ENCODE results near the gene SUN3.
A peak's percentile ranks its signal among the peaks of the same experiment; 100 is the strongest.
"Not testable (repeated sequence)": the region's sequence is repeated elsewhere in the genome, so short reads cannot be mapped to it uniquely, and the experiment has no call there.

The SUN3 gene

DNA sequence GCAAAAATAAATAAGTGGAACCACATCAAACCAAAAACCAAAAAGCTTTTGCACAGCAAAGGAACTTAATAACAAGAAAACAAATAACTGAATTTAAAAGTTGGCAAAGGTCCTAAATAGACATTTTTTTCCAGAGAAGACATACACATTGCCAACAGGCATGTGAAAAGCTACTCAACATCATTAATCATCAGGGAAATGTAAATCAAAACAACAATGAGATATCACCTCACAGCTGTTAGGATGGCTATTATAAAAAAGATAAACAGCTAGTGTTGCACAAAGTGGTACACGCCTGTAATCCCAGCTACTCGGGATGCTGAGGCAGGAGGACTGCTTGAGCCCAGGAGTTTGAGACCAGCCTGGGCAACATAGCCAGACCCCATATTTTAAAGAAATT is 2.2 kb upstream of the SUN3 start:
- no peak for DNase-seq (ENCODE audit: low read depth in 2 of 2)

DNA sequence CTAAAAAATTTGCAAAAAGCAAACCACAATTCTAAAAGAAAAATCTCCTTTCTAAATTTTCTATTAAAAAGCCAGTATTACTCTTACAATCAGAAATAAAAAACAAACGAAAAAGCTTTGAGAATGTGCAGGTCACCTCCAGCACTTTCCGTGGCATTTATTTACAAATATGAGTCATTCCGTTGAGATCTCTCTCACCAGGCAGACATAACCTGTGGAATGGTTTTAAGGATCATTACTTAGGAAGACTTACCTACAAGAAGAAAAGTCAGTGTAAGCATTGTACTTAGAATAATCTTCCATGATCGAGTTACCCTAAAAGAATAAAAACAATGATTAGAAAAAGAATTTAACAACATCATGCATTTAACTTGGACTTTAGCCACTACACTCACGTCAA is 3.3 kb downstream of the SUN3 start:
- no peak for DNase-seq (ENCODE audit: low read depth in 2 of 2)

DNA sequence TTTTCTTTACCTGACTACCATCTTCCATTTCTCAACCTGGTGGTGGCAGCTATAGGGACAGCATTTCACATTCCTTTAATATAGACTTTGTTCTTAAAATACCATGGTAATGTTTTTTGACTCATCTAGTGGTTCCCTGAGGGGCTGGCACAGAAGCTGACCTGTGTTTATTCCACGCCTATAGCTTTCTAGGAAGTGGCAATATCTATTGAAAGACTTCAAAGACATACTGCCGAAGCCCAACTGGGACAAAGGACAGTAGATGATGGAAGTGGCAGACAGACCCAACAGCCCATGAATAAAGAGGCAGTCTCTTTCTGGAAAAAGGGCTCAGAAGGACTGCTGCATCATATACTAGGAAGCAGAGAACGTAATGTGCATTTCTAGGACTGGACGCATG is 11.2 kb downstream of the SUN3 start:
- no peak for DNase-seq (ENCODE audit: low read depth in 2 of 2)

DNA sequence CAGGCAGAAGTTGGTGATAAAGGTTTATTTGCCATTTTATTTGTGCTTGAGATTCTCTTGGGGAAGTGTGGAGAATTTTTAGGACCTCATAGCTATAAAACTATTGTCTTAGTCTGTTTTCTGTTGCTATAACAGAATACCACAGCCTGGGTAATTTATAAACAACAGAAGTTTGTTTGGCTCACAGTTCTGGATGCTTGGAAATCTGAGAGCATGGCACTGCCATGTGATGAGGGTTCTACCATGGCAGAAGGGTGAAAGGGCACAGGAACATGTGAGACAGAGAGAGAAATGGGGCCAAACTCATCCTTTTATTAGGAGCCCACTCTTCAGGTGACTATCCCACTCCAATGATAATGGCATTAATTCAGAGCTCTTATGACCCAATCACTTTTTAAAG is 12.3 kb downstream of the SUN3 start:
- DNase-seq (ENCODE audit: low read depth in 2 of 2), result no peak

DNA sequence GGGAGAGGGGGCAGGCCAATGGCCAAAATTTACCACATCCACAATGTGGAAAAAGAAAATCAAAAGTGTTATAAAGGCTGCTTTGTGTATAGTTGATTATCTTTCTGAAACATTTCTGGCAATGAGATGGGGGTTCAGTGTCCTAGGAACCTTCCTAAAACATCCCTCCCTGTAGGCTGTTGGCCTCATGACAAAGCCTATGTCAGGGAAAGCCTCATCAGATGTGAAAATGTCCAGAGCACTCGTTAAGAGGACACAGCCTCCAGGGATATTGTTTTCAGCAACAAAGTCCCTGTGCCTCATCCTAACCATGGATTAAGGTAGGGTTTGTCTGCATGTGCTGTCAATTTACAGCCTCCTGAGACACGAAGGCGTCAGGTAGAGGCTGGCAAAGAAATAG is 17.0 kb downstream of the SUN3 start:
- DNase-seq (ENCODE audit: low read depth in 2 of 2), result no peak

DNA sequence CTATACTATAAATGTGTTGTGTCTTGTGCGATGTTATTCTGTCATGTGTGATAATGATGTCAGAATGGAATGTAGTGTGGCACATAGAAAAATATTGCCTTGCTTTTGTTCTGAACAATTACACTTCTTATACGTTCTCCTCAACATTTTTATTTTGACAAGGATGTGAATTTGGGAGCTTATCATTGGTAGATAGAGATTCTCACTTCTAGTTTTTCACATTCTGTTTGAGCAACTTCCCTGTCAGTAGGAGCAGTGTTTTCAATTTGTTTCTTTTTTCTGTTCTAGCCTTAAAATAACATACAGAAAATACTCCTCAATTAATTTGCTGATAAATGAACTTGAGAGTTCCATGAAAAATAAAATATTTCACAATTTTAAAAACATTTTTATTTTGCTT is 17.6 kb downstream of the SUN3 start:
- no peak for DNase-seq (ENCODE audit: low read depth in 2 of 2)

DNA sequence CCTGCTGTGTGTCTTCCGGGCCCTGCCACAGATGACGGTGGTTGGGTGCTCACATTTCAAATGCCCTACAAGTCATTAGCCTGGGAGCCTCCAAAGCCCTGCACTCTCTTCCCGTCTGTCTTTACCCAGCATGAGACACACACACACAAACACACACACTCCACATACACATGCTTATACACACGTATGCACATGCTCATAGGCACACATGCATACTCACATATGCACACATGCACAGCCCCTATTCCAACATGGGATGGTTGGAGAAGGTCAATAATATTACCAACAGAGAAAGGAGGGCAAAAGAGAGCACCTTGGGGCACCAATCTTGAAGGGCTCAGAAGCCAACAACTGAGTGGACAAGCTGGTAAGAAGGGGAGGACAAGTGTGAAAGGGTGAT is 19.0 kb downstream of the SUN3 start:
- no peak for DNase-seq (ENCODE audit: low read depth in 2 of 2)

DNA sequence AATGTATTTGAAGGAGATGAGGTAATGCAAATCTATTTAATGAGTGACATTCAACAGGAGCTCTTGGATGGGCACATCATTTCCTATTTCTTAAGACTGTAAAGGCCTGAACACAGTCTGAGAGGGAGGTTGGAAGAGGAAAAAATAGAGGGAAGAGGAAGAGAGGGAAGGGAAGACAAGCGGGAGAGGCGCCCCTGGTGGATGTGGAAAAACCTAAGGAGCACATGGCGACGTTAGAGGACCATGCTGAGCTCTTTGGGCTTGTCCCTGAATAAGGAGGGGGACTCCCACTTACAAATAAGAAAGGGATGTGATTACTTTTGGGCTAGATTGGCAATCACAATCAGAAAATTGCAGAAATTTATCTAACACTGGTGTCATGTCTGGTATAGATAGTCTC is 19.6 kb downstream of the SUN3 start:
- no peak for DNase-seq (ENCODE audit: low read depth in 2 of 2)

DNA sequence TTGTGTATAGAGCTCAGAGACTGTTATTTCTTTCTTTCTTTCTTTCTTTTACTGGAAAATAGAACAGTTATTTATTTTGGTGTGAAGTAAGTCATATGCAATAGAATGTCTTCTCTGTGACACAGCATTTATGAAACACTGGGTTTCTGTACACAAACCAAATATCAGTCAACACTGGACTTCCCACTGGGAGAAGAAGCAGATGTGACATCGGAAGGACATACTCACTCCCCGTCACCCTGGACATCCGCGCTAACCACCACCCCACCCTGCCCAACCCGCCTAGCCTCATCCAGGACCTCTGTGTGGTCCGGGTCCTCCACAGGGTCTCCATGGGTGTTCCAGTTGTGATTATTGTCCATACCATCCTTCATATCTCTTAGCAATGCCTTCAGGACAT is 22.0 kb downstream of the SUN3 start:
- no peak for DNase-seq (ENCODE audit: low read depth in 2 of 2)

DNA sequence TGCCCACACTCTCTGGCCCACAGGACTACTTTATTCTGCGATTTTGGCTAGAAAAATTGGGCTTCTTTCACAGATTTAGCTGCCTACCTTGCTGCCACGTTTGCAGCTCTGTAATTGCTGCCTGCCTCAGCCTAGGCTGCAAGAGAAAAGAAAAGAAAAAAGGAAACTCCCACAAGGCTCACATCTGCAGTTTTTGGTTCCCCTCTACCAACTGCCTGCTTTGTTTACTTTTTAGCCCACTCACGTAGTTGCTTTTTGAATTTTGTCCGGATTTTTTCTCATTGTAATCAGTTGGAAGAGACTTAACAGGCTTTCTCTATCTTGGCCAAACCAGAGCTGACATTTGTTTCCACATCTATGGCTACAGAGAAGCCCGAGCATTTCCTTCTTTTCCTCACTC is 24.3 kb downstream of the SUN3 start:
- no peak for DNase-seq (ENCODE audit: low read depth in 2 of 2)

DNA sequence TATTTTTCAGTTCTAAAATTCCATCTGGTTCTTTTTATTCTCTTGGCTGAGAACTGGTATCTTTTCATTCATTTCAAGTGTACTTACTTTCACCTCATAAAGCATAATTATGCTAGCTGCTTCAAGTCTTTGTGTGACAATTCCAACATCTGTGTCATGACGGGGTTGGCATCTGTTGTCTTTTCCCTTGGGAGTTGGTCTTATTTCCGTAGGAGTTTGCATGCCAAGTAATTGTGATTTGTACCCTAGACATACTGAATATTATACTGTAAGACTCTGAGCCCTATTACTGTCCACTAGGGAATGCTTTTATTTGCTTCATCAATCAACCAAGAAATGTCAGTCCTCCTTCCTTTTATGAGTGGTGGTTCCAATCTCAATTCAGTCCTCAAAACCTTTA is 24.9 kb downstream of the SUN3 start:
- DNase-seq (ENCODE audit: low read depth in 2 of 2), result no peak

DNA sequence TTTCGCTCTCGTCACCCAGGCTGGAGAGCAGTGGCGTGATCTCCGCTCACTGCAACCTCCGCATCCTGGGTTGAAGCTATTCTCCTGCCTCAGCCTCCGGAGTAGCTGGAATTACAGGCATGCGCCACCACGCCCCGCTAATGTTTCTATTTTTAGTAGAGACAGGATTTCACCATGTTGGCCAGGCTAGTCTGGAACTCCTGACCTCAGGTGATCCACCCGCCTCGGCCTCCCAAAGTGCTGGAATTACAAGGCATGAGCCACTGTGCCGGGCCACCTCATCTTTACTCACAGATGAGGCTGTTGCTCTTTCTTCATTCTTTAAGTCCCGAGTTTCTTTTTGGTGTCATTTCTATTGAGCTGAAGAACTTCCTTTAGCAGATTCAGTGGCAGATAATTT is 28.7 kb downstream of the SUN3 start:
- DNase-seq (ENCODE audit: low read depth in 2 of 2), result not testable (repeated sequence)

DNA sequence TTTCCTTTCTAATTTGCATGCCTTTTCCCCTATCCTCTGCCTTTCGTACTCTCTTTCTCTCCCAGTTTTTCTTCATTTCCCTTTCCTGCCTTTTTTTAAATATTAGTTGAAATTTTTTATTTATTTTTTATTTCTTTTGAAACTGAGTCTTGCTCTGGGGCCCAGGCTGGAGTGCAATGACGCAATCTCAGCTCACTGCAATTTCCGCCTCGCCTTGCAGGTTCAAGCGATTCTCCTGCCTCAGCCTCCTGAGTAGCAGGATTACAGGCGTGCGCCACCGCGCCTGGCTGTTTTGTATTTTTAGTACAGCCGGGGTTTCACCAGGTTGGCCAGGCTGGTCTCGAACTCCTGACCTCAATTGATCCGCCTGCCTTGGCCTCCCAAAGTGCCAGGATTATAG is 29.5 kb downstream of the SUN3 start:
- no peak for DNase-seq (ENCODE audit: low read depth in 2 of 2)

DNA sequence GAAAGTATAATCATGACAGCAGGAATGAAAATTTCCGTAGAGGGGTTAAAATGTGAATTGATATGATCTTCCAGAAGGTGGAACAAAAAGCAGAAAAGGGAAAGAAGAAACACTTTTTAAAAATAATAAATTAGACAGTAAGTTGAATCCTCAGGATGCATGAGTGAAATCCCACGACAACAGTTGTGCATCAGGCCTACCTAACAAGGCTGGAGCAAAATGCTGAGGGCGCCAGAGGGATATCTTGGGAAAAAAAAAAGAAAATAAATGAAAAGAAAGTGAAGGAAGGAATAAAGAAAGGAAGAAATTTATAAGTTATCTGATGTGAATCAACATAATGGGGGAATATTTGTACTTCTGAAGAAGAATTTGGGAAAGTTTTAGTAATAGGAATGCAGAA is 36.5 kb downstream of the SUN3 start:
- no peak for DNase-seq (ENCODE audit: low read depth in 2 of 2)

DNA sequence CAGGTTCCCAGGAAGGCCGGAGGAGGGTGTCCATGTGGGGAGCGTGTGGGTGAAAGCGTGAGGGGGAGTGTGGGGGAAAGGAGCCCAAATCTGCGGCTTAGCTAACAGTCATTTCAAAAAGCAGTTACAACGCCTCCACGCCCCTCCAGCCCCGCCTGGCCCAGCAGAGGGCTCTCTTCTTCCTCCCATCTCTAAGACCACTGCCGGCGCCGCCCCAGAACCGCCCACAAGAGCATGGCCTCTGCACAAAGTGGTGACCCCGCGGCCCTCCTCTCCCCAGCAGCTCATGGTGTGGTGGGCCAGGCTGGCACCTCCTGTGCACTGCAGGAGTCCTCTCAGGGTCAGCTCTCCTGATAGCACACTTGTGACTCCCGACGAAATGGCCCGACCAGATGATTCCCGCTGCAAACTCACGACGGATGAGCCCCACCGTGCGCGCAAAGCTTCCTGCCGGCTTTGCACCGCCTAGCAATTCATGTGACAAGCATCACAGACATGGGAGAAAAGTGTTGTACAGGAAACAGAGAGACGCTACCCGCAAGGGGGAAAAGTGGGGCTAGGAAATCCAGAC is 37.1 kb downstream of the SUN3 start:
- peak; percentile 73 to 80 for DNase-seq (ENCODE audit: low read depth in 2 of 2)

DNA sequence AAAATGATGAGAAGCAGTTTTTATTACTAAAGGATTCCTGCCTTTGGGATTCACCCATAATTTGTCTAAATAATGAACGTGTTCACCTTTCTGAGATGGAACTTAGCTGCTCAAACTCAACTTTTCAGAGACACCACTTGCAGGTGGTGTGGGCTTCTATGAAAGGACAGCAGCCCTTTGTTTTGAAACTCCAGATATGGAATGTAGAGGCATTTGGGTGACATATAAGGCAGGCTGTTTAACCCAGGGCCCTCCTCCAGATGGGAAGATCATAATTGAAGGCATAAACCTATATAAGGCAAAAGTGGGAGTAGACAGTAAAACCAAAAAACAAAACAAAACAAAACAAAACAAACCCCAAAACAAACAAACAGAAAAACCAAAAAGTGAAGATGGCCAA is 37.6 kb downstream of the SUN3 start:
- no peak for DNase-seq (ENCODE audit: low read depth in 2 of 2)

DNA sequence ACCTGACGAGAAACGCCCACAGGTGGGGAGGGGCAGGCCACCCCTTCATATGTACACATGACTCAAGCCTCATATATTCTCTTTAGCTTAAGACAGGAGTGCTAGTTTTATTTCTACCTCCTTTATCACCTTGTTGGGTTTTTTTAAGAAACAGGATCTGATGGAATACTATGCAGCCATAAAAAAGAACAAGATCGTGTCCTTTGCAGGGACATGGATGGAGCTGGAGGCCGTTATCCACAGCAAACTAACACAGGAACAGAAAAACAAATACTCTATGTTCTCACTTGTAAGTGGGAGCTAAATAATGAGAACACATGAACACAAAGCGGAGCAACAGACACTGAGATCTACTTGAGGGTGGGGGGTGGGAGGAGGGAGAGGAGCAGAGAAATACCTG is 38.3 kb downstream of the SUN3 start:
- no peak for DNase-seq (ENCODE audit: low read depth in 2 of 2)

DNA sequence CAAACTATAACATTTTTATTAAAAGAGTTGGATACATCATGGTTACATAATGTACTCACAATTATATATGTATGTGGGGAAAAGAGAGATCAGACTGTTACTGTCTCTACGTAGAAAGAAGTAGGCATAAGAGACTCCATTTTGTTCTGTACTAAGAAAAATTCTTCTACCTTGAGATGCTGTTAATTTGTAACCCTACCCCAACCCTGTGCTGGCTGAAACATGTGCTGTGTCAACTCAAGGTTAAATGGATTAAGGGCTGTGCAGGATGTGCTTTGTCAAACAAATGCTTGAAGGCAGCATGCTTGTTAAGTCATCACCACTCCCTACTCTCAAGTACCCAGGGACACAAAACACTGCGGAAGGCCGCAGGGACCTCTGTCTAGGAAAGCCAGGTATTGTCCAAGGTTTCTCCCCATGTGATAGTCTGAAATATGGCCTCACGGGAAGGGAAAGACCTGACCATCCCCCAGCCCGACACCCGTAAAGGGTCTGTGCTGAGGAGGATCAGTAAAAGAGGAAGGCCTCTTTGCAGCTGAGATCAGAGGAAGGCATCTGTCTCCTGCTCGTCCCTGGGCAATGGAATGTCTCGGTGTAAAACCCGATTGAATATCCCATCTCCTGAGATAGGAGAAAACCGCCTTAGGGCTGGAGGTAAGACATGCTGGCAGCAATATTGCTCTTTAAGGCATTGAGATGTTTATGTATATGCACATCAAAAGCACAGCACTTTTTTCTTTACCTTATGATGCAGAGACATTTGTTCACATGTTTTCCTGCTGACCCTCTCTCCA is 39.1 kb downstream of the SUN3 start:
- DNase-seq (ENCODE audit: low read depth in 2 of 2), result not testable (repeated sequence)

DNA sequence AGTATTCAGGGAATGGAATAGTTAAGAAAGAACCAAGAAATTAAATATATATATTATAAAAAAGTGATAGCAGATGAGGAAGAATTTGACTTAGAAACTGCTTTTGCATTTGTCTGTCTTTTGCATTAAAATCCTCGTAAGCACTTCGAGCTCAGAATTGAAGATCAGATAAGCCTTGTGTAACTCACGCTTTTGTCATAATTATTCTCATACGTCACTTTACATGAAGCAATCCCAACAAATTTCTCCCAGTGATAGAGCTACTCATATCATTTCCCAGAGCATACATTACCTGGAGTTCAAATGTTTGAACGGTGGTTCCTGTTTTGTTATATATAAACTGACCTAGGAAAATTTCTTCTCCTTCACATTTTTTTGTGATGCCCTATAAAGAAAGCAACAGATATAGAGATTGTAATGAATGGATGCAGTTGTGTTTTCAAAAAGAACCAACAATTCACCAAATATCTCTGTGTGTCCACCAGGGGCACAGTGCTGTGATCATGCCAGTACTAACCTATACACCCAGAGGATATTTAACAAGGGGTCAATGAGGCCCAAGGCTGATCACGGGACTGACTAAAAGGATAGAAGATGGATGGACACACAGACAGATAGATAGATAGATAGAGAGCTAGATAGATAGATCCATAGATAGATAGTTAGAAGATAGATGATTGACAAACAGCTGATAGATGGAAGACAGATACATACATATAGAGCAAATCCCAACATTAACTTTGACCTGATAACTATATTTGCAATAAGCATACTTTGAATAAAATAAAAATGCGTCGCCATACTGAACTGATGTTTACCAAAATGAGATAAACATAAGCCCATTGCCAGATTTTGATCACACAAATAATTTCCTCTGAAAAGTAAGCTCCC is 40.2 kb downstream of the SUN3 start:
- DNase-seq (ENCODE audit: low read depth in 2 of 2), result no peak

DNA sequence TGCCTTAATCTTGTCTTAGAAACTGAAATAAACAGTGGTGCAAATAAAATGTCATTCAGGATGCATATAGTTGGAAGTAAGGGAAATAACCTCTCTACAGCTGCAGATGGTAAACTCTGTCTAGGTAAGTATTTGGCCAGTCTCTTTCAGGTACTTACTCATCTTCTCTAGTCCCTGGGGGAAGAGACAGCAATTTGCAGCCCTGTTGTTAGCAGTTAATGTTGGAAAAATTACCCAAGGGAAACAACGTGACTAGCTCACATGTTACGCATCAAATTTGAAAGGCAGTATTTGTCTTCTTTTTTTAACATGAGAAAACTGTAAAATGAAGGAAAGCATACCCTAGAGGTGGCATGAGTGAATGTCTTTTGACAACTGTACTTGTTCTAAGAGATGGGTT is 46.3 kb downstream of the SUN3 start:
- DNase-seq (ENCODE audit: low read depth in 2 of 2), result no peak

DNA sequence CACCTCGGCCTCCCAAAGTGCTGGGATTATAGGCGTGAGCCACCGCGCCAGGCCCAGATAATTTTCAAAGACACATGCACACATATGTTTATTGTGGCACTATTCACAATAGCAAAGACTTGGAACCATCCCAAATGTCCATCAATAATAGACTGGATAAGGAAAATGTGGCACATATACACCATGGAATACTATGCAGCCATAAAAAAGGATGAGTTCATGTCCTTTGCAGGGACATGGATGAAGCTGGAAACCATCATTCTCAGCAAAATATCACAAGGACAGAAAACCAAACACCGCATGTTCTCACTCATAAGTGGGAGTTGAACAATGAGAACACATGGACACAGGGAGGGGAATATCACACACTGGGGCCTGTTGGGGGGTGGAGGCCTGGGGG is 48.3 kb downstream of the SUN3 start:
- DNase-seq (ENCODE audit: low read depth in 2 of 2), result not testable (repeated sequence)

DNA sequence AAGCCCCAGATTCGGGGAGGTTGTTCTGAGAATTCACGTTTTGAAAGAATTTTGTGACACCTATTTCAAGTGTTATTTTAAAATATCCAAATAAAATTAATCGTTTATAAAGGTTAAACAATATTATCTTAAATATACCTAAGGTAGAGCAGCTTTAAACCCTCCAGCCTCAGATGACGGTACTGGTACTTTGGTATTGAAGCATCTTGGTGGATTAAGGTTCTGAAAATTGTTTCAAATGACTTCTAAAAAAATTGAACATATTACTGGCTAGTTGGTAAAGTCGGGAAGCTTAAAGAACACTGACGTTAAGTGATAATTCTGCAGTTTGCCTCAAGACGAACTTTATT is 49.1 kb downstream of the SUN3 start:
- DNase-seq (ENCODE audit: low read depth in 2 of 2), result no peak

All from stimulated activated CD4-positive, alpha-beta T cell treated with anti-CD3 and anti-CD28 coated beads, Interleukin-12 subunit alpha, Interleukin-12 subunit beta, amount 100 ng/mL, for 24 hours (primary cell).